ENCODE measurements around the gene SH3PXD2B.
"Not testable (repeated sequence)": the region's sequence is repeated elsewhere in the genome, so short reads cannot be mapped to it uniquely, and the experiment has no call there.

GRCh38 chr5:172478695-172479033, 24.3 kb upstream of the SH3PXD2B start:
- TF ChIP-seq CTCF (IDR thresholded peaks at IDR 0.05 in 8 of 11, conservative IDR thresholded peaks at IDR 0.05 in 3 of 11); POLR2A (IDR thresholded peaks at IDR 0.05): not testable (repeated sequence)
